Vagina (tissue), 2 donors: ENCODE measurements around the gene RPL5.

ENCODE experiments used
- POLR2A ChIP-seq, 2 donors: fragments of 450-650 bp; IDR thresholded peaks; one replicate each; pipeline ENCODE4 v1.6.1; 2017; ENCODE audit warnings: antibody characterized with exemption in 2 of 2, mild to moderate bottlenecking in 2 of 2, moderate library complexity in 2 of 2
- POLR2AphosphoS5 ChIP-seq, 2 donors: sonication (generic); formaldehyde crosslinking; IDR thresholded peaks; one replicate each; pipeline ENCODE4 v1.9.0; 2017; ENCODE audit warnings: antibody characterized with exemption in 2 of 2, mild to moderate bottlenecking in 2 of 2, low read depth in 1 of 2; ENCODE audit not compliant: insufficient read depth in 1 of 2
- TF ChIP-seq, protein P1 (sequence below), 3 experiments: fragments of 450-650 bp in 2 of 3; fragments of 200-600 bp in 1 of 3; sonication (generic) in 1 of 3; IDR thresholded peaks; one replicate each; pipeline ENCODE4 v1.5.1; 2017 to 2019; ENCODE audit warnings: antibody characterized with exemption in 3 of 3, mild to moderate bottlenecking in 2 of 3, moderate library complexity in 2 of 3

- TF ChIP-seq POLR2A (IDR thresholded peaks at IDR 0.05) (no peak), POLR2AphosphoS5 (IDR thresholded peaks at IDR 0.05; ENCODE audit: insufficient read depth in 1 of 2, low read depth in 1 of 2) (no peak)
- TF ChIP-seq, protein P1, sequence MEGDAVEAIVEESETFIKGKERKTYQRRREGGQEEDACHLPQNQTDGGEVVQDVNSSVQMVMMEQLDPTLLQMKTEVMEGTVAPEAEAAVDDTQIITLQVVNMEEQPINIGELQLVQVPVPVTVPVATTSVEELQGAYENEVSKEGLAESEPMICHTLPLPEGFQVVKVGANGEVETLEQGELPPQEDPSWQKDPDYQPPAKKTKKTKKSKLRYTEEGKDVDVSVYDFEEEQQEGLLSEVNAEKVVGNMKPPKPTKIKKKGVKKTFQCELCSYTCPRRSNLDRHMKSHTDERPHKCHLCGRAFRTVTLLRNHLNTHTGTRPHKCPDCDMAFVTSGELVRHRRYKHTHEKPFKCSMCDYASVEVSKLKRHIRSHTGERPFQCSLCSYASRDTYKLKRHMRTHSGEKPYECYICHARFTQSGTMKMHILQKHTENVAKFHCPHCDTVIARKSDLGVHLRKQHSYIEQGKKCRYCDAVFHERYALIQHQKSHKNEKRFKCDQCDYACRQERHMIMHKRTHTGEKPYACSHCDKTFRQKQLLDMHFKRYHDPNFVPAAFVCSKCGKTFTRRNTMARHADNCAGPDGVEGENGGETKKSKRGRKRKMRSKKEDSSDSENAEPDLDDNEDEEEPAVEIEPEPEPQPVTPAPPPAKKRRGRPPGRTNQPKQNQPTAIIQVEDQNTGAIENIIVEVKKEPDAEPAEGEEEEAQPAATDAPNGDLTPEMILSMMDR (IDR thresholded peaks at IDR 0.05), result no peak
Measured at GRCh38 chr1:92804721-92805201, 27.1 kb upstream of the RPL5 start.
